PC-3 (cell line): ENCODE data around the gene THAP6. TPM values are rescaled to one million over a fixed set of nuclear protein-coding genes. Genes with fewer than 3 reads are reported as not detected.

Source experiments
- ATAC-seq: fragments of 200-7000 bp; cut with Tn5 transposase; 2 replicates; pipeline ENCODE4 v1.9.1; 2020; ENCODE audit warnings: mild to moderate bottlenecking, moderate library complexity
- BruUV-seq: library from RNA; stranded (reverse); fragments of 400-500 nt; replicated peaks from 2 replicates; lab custom pipeline; 2021; lab: Mats Ljungman, UMichigan
- CTCF ChIA-PET: fragments of 300-600 bp; sonication (Branson Sonifier 250); formaldehyde crosslinking; loops from one replicate; lab custom pipeline; 2022; ENCODE audit warnings: antibody characterized with exemption; lab: Charles Lee
- POLR2A ChIA-PET: fragments of 300-600 bp; sonication (Branson Sonifier 250); formaldehyde crosslinking; loops from one replicate; lab custom pipeline; 2022; ENCODE audit warnings: antibody characterized with exemption; ENCODE audit not compliant: unreplicated experiment; lab: Charles Lee
- DNase-seq: peaks from one replicate; pipeline ENCODE4 v3.0.0-alpha.2; 2015
- H2AFZ ChIP-seq: fragments of 300-600 bp; sonication (generic); 2 replicates; pipeline ENCODE4 v1.6.0; 2016; ENCODE audit warnings: antibody characterized with exemption, low read length
- H3F3A ChIP-seq: fragments of 300-600 bp; sonication (generic); one replicate; pipeline ENCODE4 v1.6.0; 2017; ENCODE audit warnings: antibody characterized with exemption, low read length, control low read depth, mild to moderate bottlenecking; ENCODE audit not compliant: unreplicated experiment
- H3K27ac ChIP-seq: fragments of 300-600 bp; sonication (generic); 2 replicates; pipeline ENCODE4 v1.5.1; 2016; ENCODE audit warnings: mild to moderate bottlenecking, low read length
- H3K27me3 ChIP-seq: fragments of 300-600 bp; sonication (generic); 2 replicates; pipeline ENCODE4 v1.6.1; 2016; ENCODE audit warnings: low read length, mixed read lengths
- H3K36me3 ChIP-seq: fragments of 300-600 bp; sonication (generic); 2 replicates; pipeline ENCODE4 v1.6.1; 2016; ENCODE audit warnings: low read depth, mixed run types, low read length, mixed read lengths
- H3K4me1 ChIP-seq: fragments of 300-600 bp; sonication (generic); 2 replicates; pipeline ENCODE4 v1.5.1; 2016; ENCODE audit warnings: low read length; ENCODE audit not compliant: insufficient read depth
- H3K4me2 ChIP-seq: fragments of 300-600 bp; sonication (generic); 2 replicates; pipeline ENCODE4 v1.6.0; 2016; ENCODE audit warnings: low read length
- H3K4me3 ChIP-seq: fragments of 300-600 bp; sonication (generic); 2 replicates; pipeline ENCODE4 v1.5.1; 2016; ENCODE audit warnings: mild to moderate bottlenecking, low read length, mixed read lengths
- H3K79me2 ChIP-seq: fragments of 300-600 bp; sonication (generic); 2 replicates; pipeline ENCODE4 v1.6.1; 2017; ENCODE audit warnings: low read length, mixed read lengths
- H3K9ac ChIP-seq: fragments of 300-600 bp; sonication (generic); 2 replicates; pipeline ENCODE4 v1.6.0; 2016; ENCODE audit warnings: mild to moderate bottlenecking, low read length
- H3K9me2 ChIP-seq: fragments of 300-600 bp; sonication (generic); replicated peaks from 2 replicates; pipeline ENCODE4 v1.6.1; 2016; ENCODE audit warnings: mixed run types, low read length, mixed read lengths
- H3K9me3 ChIP-seq: fragments of 300-600 bp; sonication (generic); 2 replicates; pipeline ENCODE4 v1.6.1; 2016; ENCODE audit warnings: low read length, mixed read lengths
- H4K20me1 ChIP-seq: fragments of 300-600 bp; sonication (generic); 2 replicates; pipeline ENCODE4 v1.6.1; 2016; ENCODE audit warnings: low read length, mixed read lengths
- CTCF ChIP-seq: fragments of 300-600 bp; sonication (generic); conservative IDR thresholded peaks from 2 replicates; pipeline ENCODE4 v1.5.1; 2017; ENCODE audit warnings: antibody characterized with exemption, low read depth, mild to moderate bottlenecking, low read length
- EZH2 ChIP-seq: fragments of 300-600 bp; sonication (generic); IDR thresholded peaks from one replicate; pipeline ENCODE4 v1.6.1; 2017; ENCODE audit warnings: antibody characterized with exemption, mild to moderate bottlenecking, low read length; ENCODE audit not compliant: unreplicated experiment
- EZH2phosphoT487 ChIP-seq: fragments of 300-600 bp; sonication (generic); IDR thresholded peaks from 2 replicates; pipeline ENCODE4 v1.6.1; 2018; ENCODE audit warnings: mild to moderate bottlenecking, antibody characterized with exemption, low read length, borderline replicate concordance
- intact Hi-C: fragments of 100-400 bp; cut with micrococcal nuclease; formaldehyde crosslinking; loops from 2 replicates; pipeline ENCODE4 v1.9.0; 2023
- total RNA-seq: library from RNA; depleted of rRNA; stranded (reverse); fragments of >200 nt; gene quantifications from 2 replicates; pipeline ENCODE4 v1.2.3, GENCODE V29; 2014

The THAP6 gene
- total RNA-seq, 1 experiment from 2014 or later = 8.7 TPM

- DNase-seq = no peak
- no peak overlapping the region for H3K4me2 ChIP-seq
- no peaks in the 10 kb centered on the region for H3F3A ChIP-seq
- ChIA-PET POLR2A (no interaction called here), CTCF (no interaction called here)
- H4K20me1 ChIP-seq = no peaks in the 10 kb centered on the region
- no peaks in the 10 kb centered on the region for H3K9me3 ChIP-seq
- H3K4me3 ChIP-seq = no peak overlapping the region
- BruUV-seq = no TSS peak
- TF ChIP-seq EZH2 = no peak
- no peak for TF ChIP-seq CTCF
- no peak for TF ChIP-seq EZH2phosphoT487
- H3K79me2 ChIP-seq = no peaks in the 10 kb centered on the region
- no peak overlapping the region for H3K9ac ChIP-seq
- H3K36me3 ChIP-seq = no peaks in the 10 kb centered on the region
- intact Hi-C loops = no loop called here
- no peaks in the 10 kb centered on the region for H3K9me2 ChIP-seq
- H3K27me3 ChIP-seq = no peaks in the 10 kb centered on the region
- H3K4me1 ChIP-seq = peaks cover 16% of the 10 kb centered on the region; the same call in 1 of the 2 replicates
- no peak overlapping the region for H3K27ac ChIP-seq
- no peak overlapping the region for H2AFZ ChIP-seq
- no peak for ATAC-seq
Observed at GRCh38 chr4:75557696-75558095, 43.4 kb downstream of the THAP6 start.

- ATAC-seq (no peak), DNase-seq (peak; percentile 36)
- Histone ChIP-seq H3K9me3 (no peaks in the 10 kb centered on the region), H3K27ac (no peak overlapping the region), H3K4me1 (no peaks in the 10 kb centered on the region), H3K4me2 (no peak overlapping the region), H3K27me3 (no peaks in the 10 kb centered on the region), H3K9ac (no peak overlapping the region), H4K20me1 (no peaks in the 10 kb centered on the region), H3K9me2 (no peaks in the 10 kb centered on the region), H2AFZ (no peak overlapping the region), H3F3A (no peaks in the 10 kb centered on the region), H3K36me3 (no peaks in the 10 kb centered on the region), H3K4me3 (no peak overlapping the region), H3K79me2 (no peaks in the 10 kb centered on the region)
- POLR2A ChIA-PET = no interaction called here
- CTCF ChIA-PET = no interaction called here
- TF ChIP-seq CTCF (no peak), EZH2phosphoT487 (no peak), EZH2 (no peak)
- no TSS peak for BruUV-seq
- intact Hi-C loops = no loop called here
Observed at GRCh38 chr4:75561789-75562188, 47.5 kb downstream of the THAP6 start.

- CTCF ChIA-PET = no interaction called here
- no peaks in the 10 kb centered on the region for H3K4me1 ChIP-seq
- POLR2A ChIA-PET = no interaction called here
- H3K9me2 ChIP-seq = no peaks in the 10 kb centered on the region
- no peak overlapping the region for H3K9ac ChIP-seq
- ATAC-seq = no peak
- H3K9me3 ChIP-seq = no peaks in the 10 kb centered on the region
- H4K20me1 ChIP-seq = no peaks in the 10 kb centered on the region
- no peak overlapping the region for H3K4me2 ChIP-seq
- H3K27ac ChIP-seq = no peak overlapping the region
- no peak overlapping the region for H3K4me3 ChIP-seq
- H3K36me3 ChIP-seq = no peaks in the 10 kb centered on the region
- BruUV-seq = no TSS peak
- H2AFZ ChIP-seq = no peak overlapping the region
- H3K27me3 ChIP-seq = no peaks in the 10 kb centered on the region
- H3F3A ChIP-seq = no peaks in the 10 kb centered on the region
- intact Hi-C loops = no loop called here
- H3K79me2 ChIP-seq = no peaks in the 10 kb centered on the region
- no peak for DNase-seq
- no peak for TF ChIP-seq CTCF
- no peak for TF ChIP-seq EZH2
- no peak for TF ChIP-seq EZH2phosphoT487
Observed at GRCh38 chr4:75564023-75564422, 49.8 kb downstream of the THAP6 start.
